Right lobe of liver (tissue), 6 donors: ENCODE measurements around the gene HS3ST6. TPM values are rescaled to one million over a fixed set of nuclear protein-coding genes. Genes with fewer than 3 reads are reported as not detected.
A peak's percentile ranks its signal among the peaks of the same experiment; 100 is the strongest.

Experiments used
- ATAC-seq, 4 donors: fragments of 200-7000 bp; cut with Tn5 transposase; one replicate each; pipeline ENCODE4 v1.9.1; 2020; ENCODE audit warnings: mild to moderate bottlenecking in 4 of 4, moderate library complexity in 4 of 4
- DNase-seq, 3 donors: peaks; one replicate each; pipeline ENCODE4 v3.0.0-alpha.2; 2020
- H3K27ac ChIP-seq, 3 donors: fragments of 200-600 bp; one replicate each; pipeline ENCODE4 v1.8.0; 2022
- H3K27me3 ChIP-seq, 2 donors: fragments of 200-600 bp; one replicate each; pipeline ENCODE4 v1.8.0; 2022
- H3K36me3 ChIP-seq, 4 donors: fragments of 200-600 bp; sonication (generic) in 1 of 4; one replicate each; pipeline versions ENCODE4 v1.5.1 to v1.8.0; 2017 to 2022; ENCODE audit warnings: control low read depth in 1 of 4
- H3K4me1 ChIP-seq, 4 donors: fragments of 200-600 bp; sonication (generic) in 1 of 4; one replicate each; pipeline versions ENCODE4 v1.5.1 to v1.8.0; 2017 to 2022; ENCODE audit warnings: control low read depth in 1 of 4
- H3K4me3 ChIP-seq, 3 donors: fragments of 200-600 bp; one replicate each; pipeline ENCODE4 v1.8.0; 2022
- H3K9me3 ChIP-seq, 4 donors: fragments of 200-600 bp; sonication (generic) in 1 of 4; one replicate each; pipeline versions ENCODE4 v1.5.1 to v1.8.0; 2017 to 2022; ENCODE audit warnings: control low read depth in 1 of 4
- CTCF ChIP-seq, 4 donors: fragments of 200-600 bp in 3 of 4; fragments of 450-650 bp in 1 of 4; IDR thresholded peaks; one replicate each; pipeline versions ENCODE4 v1.5.1 to v1.8.0; 2016 to 2022; ENCODE audit warnings: antibody characterized with exemption in 4 of 4, mild to moderate bottlenecking in 2 of 4
- POLR2A ChIP-seq: fragments of 450-650 bp; IDR thresholded peaks from one replicate; pipeline ENCODE4 v1.6.1; 2017; ENCODE audit warnings: antibody characterized with exemption, mild to moderate bottlenecking
- WGBS: methylation state at CpG from one replicate; pipeline ENCODE4 v1.1.6; 2018; ENCODE audit warnings: low coverage, low lambda C conversion rate; ENCODE audit not compliant: insufficient coverage; ENCODE audit errors: missing lambda C conversion rate; 5-methylcytosine and 5-hydroxymethylcytosine counted together
- intact Hi-C, 2 donors: fragments of 100-400 bp; cut with DNase I; formaldehyde crosslinking; loops; one replicate each; pipeline versions ENCODE4 v1.11.2 to v1.14.1; 2022
- total RNA-seq, 6 experiments: library from RNA; depleted of rRNA in 2 of 6; stranded (reverse); fragments of >200 nt in 2 of 6; fragmentation: NEBNext Ultra II Directional in 3 of 6; extraction: Animal tissue kit (Norgen Biotek cat#: 25700) in 3 of 6; gene quantifications; one replicate each; pipeline versions ENCODE4 v1.1.0 to v1.2.4, GENCODE V29; 2016 to 2023
- donor health status: DM: no; HTN: yes; CAD: no.
- donor health status: DM: no; HTN: no; CAD: no.
- donor health status: DM: no; HTN: no; CAD: no.
- donor health status: DM: no; HTN: yes; CAD: no.
- donor health status: DM: no; HTN: yes; CAD: no.

The HS3ST6 gene
- total RNA-seq, 6 experiments from 2014 or later, result not detected

DNA sequence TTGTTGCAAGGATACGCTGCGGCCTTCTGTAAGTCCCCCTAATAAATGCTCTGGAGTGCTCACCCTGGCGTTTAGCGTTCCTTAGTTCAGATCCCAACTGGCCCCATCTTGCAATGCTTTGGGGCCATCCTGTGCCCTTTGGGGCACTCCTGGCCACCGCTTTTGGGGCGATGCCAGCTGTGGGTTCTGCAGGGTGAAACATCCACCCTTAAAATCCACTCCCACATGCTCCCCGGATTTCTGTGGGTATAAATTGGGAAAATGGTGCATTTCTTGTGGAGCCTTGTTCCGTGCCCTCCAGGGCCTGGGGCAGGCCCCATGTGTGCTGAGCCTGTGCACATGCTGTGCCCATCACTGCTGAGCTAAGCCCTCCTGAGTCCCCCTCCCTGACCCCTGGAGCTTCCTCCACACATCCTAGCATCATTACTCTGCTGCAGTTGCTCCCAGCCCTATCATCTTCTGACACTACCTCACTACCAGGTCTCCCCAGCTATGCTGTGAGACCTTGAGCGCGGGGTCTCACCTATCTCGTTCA is 18.8 kb upstream of the HS3ST6 start:
- H3K27ac ChIP-seq, result no peak overlapping the region
- peaks cover 0 to 41% (median 17%) of the 10 kb centered on the region in 4 donors for H3K36me3 ChIP-seq
- 92% methylated on average over 9 of the region's 11 CpGs for WGBS
- H3K9me3 ChIP-seq, result no peaks in the 10 kb centered on the region
- peaks cover 0 to 56% (median 16%) of the 10 kb centered on the region in 4 donors for H3K4me1 ChIP-seq
- DNase-seq (peak in 1 of 3 donors; percentile 49), ATAC-seq (no peak)
- TF ChIP-seq CTCF (IDR thresholded peaks at IDR 0.05), result no peak
- TF ChIP-seq POLR2A, result peak; percentile 2
- intact Hi-C loops, result no loop called here
- no peak overlapping the region for H3K4me3 ChIP-seq
- H3K27me3 ChIP-seq, result no peaks in the 10 kb centered on the region

GRCh38 chr16:1933097-1933661 is 15.0 kb upstream of the HS3ST6 start:
- no peaks in the 10 kb centered on the region for H3K9me3 ChIP-seq

GRCh38 chr16:1932050-1933028 is 14.1 kb upstream of the HS3ST6 start:
- WGBS, result 55% methylated on average over 11 of the region's 19 CpGs
- peak; percentile 63 to 79 (median 71) for DNase-seq

More at GRCh38 chr16:1933097-1933661, 15.0 kb upstream of the HS3ST6 start:
- 39% methylated on average over 5 of the region's 23 CpGs for WGBS
- TF ChIP-seq POLR2A, result no peak
- no peak for TF ChIP-seq CTCF (IDR thresholded peaks at IDR 0.05)
- H3K4me1 ChIP-seq, result peaks cover 0 to 28% (median 1%) of the 10 kb centered on the region in 4 donors
- ATAC-seq, result peak; percentile 13 to 35 (median 30)
- H3K4me3 ChIP-seq, result no peak overlapping the region
- no peaks in the 10 kb centered on the region for H3K27me3 ChIP-seq
- no peak overlapping the region for H3K27ac ChIP-seq
- intact Hi-C loops, result loop anchor here (5.0 kb wide), 2 partner anchors 71 to 76 kb away; no protein-coding TSS in a partner anchor
- peak; percentile 52 to 76 (median 73) for DNase-seq
- H3K36me3 ChIP-seq, result peaks cover 0 to 15% (median 9%) of the 10 kb centered on the region in 4 donors

More at GRCh38 chr16:1932050-1933028, 14.1 kb upstream of the HS3ST6 start:
- peak; percentile 22 to 48 (median 34) for TF ChIP-seq CTCF (IDR thresholded peaks at IDR 0.05)
- no peak for TF ChIP-seq POLR2A
- Histone ChIP-seq H3K4me3 (no peak overlapping the region), H3K27ac (no peak overlapping the region), H3K36me3 (peaks cover 0 to 7% (median 5%) of the 10 kb centered on the region in 4 donors), H3K27me3 (no peaks in the 10 kb centered on the region), H3K9me3 (no peaks in the 10 kb centered on the region), H3K4me1 (peaks cover 0 to 22% (median 0%) of the 10 kb centered on the region in 4 donors)
- peak; percentile 55 to 64 (median 60) for ATAC-seq
- intact Hi-C loops, result loop anchor here (5.0 kb wide), 2 partner anchors 70 to 75 kb away; no protein-coding TSS in a partner anchor
